ENCODE measurements around the gene EXD3. TPM values are rescaled to one million over a fixed set of nuclear protein-coding genes. Genes with fewer than 3 reads are reported as not detected.

EXD3 gene
- total RNA-seq, 1 donor from 2014 or later, result 19.9 TPM

- Mint-ChIP-seq H3K9me3 (ENCODE audit: unreplicated experiment) (no peaks in the 10 kb centered on the region), H3K27me3 (ENCODE audit: unreplicated experiment) (peaks cover 7% of the 10 kb centered on the region), H3K27ac (ENCODE audit: unreplicated experiment) (no peak overlapping the region), H3K4me3 (ENCODE audit: unreplicated experiment) (no peak overlapping the region), H3K4me1 (ENCODE audit: unreplicated experiment) (no peaks in the 10 kb centered on the region), H3K36me3 (ENCODE audit: low read depth, unreplicated experiment) (no peaks in the 10 kb centered on the region)
- DNase-seq (ENCODE audit: low spot score), result no peak
- TF ChIP-seq, protein P1, sequence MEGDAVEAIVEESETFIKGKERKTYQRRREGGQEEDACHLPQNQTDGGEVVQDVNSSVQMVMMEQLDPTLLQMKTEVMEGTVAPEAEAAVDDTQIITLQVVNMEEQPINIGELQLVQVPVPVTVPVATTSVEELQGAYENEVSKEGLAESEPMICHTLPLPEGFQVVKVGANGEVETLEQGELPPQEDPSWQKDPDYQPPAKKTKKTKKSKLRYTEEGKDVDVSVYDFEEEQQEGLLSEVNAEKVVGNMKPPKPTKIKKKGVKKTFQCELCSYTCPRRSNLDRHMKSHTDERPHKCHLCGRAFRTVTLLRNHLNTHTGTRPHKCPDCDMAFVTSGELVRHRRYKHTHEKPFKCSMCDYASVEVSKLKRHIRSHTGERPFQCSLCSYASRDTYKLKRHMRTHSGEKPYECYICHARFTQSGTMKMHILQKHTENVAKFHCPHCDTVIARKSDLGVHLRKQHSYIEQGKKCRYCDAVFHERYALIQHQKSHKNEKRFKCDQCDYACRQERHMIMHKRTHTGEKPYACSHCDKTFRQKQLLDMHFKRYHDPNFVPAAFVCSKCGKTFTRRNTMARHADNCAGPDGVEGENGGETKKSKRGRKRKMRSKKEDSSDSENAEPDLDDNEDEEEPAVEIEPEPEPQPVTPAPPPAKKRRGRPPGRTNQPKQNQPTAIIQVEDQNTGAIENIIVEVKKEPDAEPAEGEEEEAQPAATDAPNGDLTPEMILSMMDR (IDR thresholded peaks at IDR 0.05; ENCODE audit: unreplicated experiment), result no peak
Measured at GRCh38 chr9:137312852-137313325, 110.1 kb downstream of the EXD3 start.

GRCh38 chr9:137311986-137312851 is 110.7 kb downstream of the EXD3 start:
- peaks cover 4% of the 10 kb centered on the region for H3K4me1 Mint-ChIP-seq (ENCODE audit: unreplicated experiment)
- H3K4me3 Mint-ChIP-seq (ENCODE audit: unreplicated experiment), result no peak overlapping the region
- no peak overlapping the region for H3K27ac Mint-ChIP-seq (ENCODE audit: unreplicated experiment)
- H3K36me3 Mint-ChIP-seq (ENCODE audit: low read depth, unreplicated experiment), result no peaks in the 10 kb centered on the region
- DNase-seq (ENCODE audit: low spot score), result no peak
- H3K9me3 Mint-ChIP-seq (ENCODE audit: unreplicated experiment), result no peaks in the 10 kb centered on the region
- peaks cover 7% of the 10 kb centered on the region for H3K27me3 Mint-ChIP-seq (ENCODE audit: unreplicated experiment)
- TF ChIP-seq, protein P1 (IDR thresholded peaks at IDR 0.05; ENCODE audit: unreplicated experiment), result no peak

DNA sequence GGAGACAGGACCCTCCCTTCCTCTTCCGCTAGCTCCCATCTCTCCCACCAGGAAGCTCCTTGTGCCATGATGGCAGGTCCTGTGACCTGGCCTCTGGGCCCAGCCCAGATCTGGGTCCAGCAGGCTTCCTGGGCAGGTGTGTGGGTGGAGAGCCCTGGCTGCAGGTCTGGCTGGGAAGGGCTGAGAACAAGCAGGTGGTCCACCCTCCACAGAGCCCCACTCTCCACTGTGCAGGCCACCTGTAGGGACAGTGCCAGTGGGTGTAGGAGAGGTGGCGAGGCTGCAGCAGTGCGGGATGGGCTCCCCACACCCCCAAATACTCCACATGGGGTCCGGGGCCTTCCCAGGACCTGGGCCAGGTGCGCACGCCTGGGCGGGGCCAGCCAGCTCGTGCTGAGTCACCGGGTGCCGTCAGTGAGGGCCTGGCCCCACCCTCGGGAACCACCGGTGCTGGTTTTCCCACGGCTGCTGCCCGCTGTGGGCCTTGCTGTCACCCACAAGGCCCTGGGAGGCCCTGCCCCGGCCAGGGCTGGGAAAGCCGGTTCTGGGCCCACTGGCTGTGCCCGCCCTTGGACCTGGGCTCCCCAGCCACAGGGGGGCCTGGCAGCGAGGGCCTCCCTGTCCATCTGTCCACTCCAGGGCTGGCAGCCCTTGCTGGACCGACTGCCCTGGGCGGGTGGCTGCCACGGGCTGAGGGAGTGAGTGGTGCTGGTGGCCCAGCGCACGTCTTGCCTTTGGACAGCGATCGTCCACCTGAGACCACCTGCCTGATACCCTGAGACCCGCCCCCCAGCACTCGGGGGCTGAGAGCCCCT is 111.6 kb downstream of the EXD3 start:
- Mint-ChIP-seq H3K27ac (ENCODE audit: unreplicated experiment) (no peak overlapping the region), H3K4me1 (ENCODE audit: unreplicated experiment) (peaks cover 5% of the 10 kb centered on the region), H3K9me3 (ENCODE audit: unreplicated experiment) (no peaks in the 10 kb centered on the region), H3K27me3 (ENCODE audit: unreplicated experiment) (peaks cover 7% of the 10 kb centered on the region), H3K36me3 (ENCODE audit: low read depth, unreplicated experiment) (no peaks in the 10 kb centered on the region), H3K4me3 (ENCODE audit: unreplicated experiment) (no peak overlapping the region)
- TF ChIP-seq, protein P1 (IDR thresholded peaks at IDR 0.05; ENCODE audit: unreplicated experiment), result no peak
- no peak for DNase-seq (ENCODE audit: low spot score)

DNA sequence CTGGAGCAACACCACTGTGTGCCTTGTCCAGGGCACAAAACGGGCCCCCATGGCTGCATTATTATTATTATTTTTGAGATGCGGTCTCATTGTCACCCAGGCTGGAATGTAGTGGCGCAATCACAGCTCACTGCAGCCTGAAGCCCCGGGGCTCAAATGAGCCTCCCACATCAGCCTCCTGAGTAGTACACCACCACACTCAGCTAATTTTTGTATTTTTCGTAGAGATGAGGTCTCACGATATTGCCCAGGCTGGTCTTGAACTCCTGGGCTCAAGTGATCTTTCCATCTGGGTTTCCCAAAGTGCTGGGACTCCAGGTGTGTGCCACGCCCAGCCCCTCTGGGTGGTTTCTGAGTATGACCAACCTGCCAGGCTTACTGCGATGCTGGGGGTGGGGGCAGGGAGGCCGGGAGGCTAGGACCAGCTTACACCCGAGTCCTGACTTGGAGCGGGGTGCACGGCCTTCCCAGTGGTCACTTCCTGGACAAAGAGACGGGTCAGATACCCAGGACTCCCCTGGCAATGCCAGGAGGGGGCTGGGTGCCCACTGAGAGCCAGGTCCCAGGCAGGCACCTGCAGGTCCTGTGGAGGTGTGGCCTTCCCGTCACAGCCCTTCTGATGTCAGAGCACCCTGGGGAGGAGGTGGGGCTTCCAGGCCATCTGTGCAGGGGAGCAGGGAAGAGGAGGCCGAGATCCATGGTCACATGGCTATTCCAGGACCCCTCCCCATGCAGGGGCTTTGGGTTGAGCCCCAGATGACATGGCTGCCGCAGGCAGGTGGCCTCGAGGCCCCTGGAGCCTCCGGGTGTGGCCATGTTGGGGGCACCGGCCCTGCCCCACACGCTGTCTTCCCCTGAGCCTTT is 112.5 kb downstream of the EXD3 start:
- DNase-seq (ENCODE audit: low spot score), result no peak
- Mint-ChIP-seq H3K4me1 (ENCODE audit: unreplicated experiment) (peaks cover 5% of the 10 kb centered on the region), H3K4me3 (ENCODE audit: unreplicated experiment) (no peak overlapping the region), H3K27ac (ENCODE audit: unreplicated experiment) (no peak overlapping the region), H3K9me3 (ENCODE audit: unreplicated experiment) (no peaks in the 10 kb centered on the region), H3K27me3 (ENCODE audit: unreplicated experiment) (peaks cover 7% of the 10 kb centered on the region), H3K36me3 (ENCODE audit: low read depth, unreplicated experiment) (no peaks in the 10 kb centered on the region)
- TF ChIP-seq, protein P1 (IDR thresholded peaks at IDR 0.05; ENCODE audit: unreplicated experiment), result no peak

All from endothelial cell (in vitro differentiated cells).